ENCODE data around the gene CAMKMT.

DNA sequence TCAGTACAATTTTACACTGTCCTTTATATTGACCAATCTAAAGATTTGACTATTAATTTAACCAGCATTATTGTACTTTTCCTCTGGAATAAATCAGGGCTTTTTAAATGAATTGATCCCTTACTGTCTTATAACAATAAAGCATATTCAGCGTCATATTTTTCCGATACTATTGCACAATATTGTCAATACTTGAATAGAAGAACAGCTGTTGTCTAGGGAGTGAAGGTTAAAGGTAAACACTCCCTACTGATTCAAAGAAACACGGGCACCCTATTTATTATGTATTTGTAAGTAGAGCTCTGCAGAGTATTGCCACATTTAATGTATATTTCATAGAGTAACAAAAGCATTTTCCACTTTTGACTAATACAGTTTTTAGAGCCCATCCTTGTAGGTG is 134.4 kb downstream of the CAMKMT start:
- TF ChIP-seq EZH2 (IDR thresholded peaks at IDR 0.05; ENCODE audit: borderline replicate concordance, low read depth, low read length, poor library complexity, severe bottlenecking), result no peak
- TF ChIP-seq, protein P1, sequence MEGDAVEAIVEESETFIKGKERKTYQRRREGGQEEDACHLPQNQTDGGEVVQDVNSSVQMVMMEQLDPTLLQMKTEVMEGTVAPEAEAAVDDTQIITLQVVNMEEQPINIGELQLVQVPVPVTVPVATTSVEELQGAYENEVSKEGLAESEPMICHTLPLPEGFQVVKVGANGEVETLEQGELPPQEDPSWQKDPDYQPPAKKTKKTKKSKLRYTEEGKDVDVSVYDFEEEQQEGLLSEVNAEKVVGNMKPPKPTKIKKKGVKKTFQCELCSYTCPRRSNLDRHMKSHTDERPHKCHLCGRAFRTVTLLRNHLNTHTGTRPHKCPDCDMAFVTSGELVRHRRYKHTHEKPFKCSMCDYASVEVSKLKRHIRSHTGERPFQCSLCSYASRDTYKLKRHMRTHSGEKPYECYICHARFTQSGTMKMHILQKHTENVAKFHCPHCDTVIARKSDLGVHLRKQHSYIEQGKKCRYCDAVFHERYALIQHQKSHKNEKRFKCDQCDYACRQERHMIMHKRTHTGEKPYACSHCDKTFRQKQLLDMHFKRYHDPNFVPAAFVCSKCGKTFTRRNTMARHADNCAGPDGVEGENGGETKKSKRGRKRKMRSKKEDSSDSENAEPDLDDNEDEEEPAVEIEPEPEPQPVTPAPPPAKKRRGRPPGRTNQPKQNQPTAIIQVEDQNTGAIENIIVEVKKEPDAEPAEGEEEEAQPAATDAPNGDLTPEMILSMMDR (conservative IDR thresholded peaks at IDR 0.05; ENCODE audit: low read depth, low read length), result no peak
